Medulla oblongata (tissue), 1 donor: Measurements from ENCODE around the gene RPH3AL.
"Not testable (repeated sequence)": the region's sequence is repeated elsewhere in the genome, so short reads cannot be mapped to it uniquely, and the experiment has no call there.

Experiments used
- DNase-seq: peaks from one replicate; pipeline ENCODE4 v3.0.0-alpha.2; 2015; ENCODE audit errors: extremely low spot score

The RPH3AL gene

DNA sequence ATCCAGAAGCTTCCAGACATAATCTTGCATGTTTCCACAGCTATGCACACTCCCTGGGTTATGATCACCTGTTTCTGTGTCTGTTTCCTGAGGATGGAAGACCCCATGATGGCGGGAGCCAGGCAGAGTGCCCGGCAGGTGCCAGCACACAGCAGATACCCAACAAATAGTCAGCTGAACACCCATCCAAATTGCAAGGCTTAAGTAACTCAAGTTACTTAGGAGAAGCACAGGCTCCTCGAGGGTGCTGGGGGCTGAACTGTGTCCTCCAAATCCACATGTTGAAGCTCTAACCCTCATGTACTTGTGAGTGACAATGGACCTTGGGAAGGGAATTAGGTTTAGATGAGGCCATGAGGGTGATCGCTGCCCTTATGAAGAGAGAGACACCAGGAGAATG lies 91.7 kb downstream of the RPH3AL start:
- DNase-seq: no peak

DNA sequence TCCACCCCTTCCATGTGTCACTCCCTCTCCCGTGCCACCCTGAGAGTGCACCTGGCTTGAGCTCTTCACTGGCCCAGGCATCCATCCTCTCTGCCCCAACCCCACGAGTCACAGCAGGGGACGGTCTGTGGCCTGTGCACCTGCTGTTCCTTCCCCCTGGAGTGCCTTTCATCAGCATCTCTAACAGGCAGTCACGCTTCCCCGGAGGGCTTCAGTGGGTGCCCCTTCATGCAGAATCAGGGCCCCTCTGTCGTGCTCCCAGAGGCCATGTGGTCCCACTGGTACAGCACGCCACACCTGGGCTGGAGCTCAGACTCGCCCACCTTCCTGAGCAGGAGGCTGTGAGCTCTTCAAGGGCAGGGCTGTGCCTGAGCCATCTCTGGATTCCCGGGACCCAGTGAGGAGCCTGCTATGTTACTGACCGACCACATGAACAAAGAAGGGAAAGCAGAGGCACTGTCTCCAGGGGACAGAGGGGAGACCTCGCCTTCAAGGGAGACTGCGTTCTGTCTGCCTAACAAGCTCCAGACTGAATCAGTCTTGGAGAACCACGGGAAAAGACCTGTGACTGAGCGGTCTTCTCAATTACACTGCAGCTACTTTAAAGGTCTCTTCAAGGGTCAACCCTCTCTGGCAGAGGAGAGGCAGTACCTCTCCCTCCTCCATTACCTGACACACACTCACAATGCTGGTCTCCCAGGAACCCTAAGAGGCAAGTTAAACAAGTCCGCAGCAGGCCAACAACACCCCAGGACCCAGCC lies 92.4 kb downstream of the RPH3AL start:
- no peak for DNase-seq

DNA sequence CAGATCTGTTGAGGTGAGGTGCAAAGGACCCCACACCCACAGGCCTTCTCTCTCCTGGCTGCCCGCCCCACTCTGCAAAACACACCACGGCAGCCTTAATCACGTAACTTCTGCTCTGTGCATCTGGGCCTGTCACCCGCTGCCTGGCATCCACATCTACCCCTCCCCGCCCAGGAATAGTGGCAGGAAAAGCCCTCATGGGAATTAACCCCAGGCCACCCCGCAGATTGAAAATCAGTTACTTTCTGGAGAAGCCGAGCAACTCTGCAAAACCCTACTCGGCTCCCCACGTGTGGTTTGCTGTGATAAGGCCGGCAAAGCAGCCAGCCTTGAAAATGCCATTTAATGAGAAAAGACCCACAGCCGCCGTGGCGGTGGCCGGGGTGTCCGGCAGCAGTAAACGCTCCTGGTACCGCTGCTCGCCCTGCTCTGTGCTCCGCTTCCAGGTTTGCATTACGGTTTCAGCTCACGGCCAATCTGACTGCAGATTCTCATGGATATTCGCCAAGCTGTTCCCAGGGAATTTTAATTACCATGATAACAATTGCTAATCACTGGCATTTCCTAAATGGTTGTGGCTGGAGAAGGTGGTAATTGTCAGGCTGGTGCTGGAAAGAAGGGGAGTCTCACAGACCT lies 93.1 kb downstream of the RPH3AL start:
- DNase-seq: no peak

DNA sequence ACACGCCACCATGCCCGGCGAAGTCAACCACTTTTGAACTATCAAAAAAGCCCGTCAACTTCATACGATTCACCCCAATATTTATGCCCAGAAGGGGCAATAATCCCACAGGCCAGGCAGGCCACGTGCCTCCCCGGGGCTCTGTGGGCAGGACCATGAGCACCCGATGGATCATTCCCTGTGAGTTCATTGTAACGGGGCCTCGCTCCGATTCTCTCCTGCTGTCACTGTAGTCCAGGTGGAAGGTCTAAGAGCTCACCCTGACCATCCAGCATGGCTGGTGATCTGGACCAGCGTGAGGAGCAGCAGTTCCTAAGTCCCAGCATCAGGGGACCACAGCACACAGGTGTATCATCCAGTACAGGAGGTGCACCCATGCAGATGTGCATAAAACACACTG lies 93.7 kb downstream of the RPH3AL start:
- DNase-seq: no peak

DNA sequence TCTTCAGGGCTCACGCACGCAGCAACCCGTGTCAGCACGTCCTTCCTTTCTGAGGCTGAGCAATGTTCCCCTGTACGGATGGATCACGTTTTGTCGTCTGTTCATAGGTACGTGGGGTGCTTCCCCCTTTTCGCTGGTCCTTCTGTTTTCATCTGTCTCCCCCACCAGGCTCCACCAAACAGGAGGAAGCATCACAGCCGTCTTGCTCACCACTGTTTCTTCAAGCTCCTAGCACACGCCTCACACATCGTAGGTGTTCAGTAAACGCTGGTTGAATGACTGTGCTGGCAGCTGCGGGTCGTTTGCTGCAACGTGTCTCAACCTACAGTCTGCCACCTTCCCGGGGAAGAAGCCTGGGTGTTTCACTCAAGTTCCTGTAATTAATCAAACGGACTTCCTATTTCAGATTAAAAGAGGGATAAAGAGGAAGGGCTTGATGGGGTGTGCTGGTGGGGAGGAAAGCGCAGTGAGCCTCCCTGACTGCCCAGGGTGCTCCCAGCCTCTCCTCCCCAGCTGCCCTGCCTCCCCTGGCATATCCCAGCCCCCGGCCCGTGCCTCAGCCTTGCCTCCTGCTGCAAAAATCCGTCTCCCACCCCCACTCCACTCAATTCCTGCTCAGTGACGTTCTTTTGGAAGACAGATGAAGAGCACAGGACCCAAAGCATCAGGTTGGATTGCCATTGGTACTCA lies 94.4 kb downstream of the RPH3AL start:
- DNase-seq: no peak

DNA sequence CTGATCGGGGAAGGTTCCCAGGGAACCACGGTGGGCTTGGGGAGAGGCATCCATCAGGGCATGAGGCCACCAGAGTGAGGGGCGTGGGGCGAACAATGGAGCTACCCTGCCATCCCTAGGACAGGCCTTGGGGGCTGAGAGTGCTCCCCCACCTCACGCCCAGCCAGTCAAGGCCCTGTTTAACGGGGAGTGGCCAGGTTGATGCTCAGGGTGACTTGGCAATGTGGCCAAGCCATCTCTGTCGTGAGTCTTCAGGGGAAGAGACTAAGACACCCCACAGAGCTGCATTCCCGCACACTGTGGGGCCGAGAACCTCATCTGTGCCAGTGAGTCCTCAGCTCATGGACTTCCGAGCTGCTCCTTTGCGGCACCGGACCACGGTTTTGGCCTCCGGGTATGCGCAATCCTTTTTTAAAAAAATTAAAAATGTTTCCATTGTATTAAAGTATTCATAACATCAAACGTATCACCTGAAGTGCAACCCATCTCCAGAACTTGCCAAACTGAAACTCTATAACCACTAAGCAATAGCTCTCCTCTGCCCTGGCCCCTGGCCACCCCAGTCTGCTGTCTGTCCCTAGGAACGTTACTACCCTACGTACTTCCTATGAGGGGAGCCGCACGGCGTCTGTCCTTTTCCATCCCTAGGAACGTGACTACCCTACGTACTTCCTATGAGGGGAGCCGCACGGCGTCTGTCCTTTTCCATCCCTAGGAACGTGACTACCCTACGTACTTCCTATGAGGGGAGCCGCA lies 99.3 kb downstream of the RPH3AL start:
- no peak for DNase-seq

DNA sequence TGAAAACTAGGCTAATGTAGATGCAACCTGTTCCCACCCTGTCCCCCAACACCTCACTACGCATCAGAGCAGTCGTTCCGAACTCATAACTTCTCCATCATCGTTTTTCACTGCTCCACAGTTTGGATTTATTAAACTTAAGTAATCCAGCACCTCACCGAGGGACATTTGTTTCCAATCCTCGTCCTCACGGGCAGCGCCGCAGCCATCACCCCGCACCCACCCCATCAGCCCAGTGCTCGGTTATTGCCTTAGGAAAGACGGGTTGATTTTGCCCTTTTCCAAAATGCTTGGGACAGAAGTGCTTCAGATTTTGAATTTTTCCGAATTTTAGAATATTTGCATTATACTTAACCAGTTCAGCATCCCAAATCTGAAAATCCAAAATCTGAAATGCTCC lies 100.2 kb downstream of the RPH3AL start:
- DNase-seq: no peak

DNA sequence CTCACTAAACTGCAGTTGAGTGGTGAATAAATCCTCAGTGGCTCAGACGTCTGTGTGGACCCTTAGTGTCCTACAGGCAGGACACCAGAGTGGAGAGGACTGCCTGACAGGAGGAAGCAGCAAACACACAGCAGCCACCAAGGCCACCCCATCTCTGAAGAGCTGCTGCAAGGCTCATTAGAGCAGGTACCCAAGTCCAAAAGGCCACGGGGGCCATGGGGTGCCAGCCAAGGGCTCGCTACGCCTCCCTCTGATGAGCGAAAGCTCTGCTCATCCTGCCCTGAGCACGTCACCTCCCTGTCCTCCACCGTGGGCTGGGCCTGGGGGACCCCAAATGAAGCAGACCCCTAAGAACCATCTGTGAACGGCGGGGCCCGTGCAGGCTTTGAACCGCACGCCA lies 101.1 kb downstream of the RPH3AL start:
- DNase-seq: no peak

DNA sequence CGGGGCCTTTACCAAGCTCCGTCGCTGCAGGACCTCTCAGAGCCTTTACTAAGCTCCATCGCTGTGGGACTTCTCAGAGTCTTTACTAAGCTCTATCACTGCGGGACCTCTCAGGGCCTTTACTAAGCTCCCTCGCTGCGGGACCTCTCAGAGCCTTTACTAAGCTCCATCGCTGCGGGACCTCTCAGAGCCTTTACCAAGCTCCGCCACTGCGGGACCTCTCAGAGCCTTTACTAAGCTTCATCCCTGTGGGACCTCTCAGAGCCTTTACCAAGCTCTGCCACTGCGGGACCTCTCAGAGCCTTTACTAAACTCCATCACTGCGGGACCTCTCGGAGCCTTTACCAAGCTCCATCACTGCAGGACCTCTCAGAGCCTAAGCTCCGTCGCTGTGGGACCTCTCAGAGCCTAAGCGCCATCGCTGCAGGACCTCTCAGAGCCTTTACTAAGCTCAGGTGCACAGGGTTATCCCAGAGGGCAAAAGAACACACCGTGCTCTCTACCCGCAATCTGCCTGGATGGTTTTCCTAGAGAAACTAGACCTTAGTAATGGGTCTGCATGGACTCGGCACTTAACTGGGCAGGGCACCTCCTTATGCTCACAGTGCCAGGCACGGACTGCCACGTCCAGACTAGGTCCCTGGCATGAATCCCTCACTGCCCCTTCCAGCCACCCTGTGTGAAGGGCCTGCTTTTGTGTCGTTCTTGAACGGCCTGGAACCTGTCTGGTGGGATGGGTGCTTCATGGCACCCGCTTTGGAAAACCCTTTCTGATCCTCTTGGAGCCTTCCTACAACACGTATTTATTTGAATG lies 101.9 kb downstream of the RPH3AL start:
- DNase-seq: no peak

DNA sequence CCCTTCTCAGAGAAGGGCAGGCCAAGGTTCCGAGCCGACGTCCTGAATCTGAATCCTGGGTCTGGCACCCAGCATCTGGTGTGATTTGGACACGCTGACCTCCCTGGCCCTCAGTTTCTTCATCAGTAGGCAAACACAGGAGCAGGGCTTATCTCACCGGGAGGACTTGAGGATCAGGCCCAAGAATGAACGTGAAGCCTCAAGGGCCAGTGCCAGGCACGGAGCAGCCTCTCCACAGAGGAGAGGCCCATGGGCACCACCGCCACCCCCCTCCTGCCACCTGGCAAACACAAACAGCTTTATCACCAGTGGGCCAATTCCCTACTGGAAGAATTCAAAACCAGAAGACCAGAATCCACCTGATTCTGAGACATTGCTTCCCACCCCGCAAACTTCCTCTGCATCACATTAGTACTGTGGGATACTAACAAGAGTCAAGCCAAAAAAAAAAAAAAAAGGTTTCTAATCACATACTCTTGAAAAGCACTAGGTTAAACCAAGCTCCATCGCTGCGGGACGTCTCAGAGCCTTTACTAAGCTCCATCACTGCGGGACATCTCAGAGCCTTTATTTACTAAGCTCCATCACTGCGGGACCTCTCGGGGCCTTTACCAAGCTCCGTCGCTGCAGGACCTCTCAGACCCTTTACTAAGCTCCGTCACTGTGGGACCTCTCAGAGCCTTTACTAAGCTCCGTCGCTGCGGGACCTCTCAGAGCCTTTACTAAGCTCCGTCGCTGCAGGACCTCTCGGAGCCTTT lies 103.2 kb downstream of the RPH3AL start:
- DNase-seq: no peak

DNA sequence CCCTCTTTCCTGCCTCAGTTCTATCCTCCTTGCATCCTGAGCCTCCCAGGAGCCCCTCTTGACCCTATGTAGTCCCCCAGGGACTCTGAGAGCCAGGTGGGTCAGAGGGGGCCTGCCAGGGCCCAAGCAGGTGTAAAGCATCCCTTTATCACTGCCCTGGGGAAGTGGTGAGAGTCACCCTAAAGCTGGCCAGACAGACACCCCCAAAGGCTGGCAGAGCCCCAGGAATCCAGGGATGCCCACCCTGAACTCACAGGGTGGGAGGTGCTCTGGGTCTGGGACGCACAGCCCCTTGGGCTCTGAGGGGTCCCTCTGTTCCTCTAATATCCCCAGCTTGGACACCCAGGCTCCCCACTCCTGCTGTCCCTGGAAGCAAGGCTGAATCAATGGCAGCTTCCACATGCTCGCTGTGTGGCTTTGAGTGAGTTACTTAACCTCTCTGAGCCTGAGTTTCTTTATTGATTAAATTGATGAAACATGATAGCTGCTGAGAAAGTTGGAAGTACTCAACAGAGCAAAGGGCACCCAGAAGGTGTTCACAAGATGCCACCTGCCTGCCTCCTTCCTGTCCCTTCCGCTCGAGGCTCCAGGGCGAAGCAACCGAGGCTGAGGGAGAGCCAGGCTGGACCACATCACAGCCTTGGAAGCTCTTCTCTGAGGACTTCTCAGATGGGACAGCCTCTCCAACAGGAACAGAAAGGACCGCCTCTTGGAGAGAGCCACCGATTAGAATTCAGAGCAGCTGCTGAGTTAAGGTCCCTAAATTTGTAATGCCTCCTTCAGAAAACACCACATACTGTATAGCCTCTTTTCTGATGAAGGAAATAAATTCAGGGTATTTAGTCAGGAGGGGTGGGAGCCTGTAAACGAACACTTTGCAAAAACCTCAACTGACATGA lies 104.0 kb downstream of the RPH3AL start:
- no peak for DNase-seq

DNA sequence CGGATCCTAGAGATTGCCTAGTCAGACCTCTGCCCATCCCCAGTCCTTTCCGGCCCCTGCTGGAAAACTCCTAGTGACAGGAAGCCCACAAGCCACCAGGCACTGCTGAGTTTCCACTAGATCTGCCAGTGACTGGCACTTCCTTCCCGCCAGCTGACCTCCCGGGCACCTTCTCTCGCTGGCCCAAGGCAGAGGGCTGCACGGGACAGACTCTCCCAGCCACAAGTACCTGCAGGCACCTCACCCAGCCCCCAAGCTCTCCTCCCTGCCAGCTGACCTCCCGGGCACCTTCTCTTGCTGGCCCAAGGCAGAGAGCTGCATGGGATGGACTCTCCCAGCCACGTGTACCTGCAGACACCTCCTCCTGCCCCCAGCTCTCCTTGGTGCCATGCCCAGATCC lies 104.8 kb downstream of the RPH3AL start:
- no peak for DNase-seq

GRCh38 chr17:246851-247421 lies 105.7 kb downstream of the RPH3AL start:
- DNase-seq: no peak

DNA sequence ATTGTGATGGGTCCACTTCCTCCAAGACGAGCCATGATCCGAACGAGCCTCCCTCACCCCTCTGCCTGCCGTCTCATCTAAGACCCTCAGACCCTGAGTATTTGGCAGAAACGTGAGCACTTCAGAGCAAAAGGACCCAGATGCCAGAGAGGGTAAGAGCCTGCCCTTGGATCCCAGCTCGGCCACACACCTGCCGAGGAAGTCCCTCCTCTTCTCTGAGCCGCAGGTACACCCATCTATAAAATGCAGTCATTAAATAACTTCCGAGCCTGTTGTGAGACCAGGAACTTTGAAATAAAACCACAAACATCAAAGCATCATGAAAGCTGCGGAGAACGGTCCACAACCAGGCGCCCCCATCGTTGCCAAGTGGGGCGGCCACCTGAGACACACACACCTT lies 106.4 kb downstream of the RPH3AL start:
- no peak for DNase-seq

DNA sequence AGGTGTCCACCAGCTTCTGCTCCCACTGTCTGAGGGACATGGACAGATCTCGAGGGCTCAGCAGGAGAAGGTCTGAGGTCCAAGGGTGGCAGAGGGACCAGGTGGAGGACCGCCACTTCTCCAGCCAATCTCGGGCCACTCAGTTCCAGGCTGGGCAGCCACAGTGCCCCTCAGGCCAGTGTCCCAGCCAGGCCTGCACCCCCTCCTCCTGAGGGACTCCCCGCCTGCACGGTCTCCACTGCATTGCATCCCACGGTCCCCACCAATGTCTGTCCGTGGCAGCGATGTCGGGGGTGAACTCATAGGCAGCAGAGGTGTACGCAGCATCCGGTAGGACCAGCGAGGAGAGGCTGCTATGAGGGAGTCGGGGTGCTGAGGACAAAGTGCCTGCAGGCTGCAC lies 107.0 kb downstream of the RPH3AL start:
- DNase-seq: no peak

DNA sequence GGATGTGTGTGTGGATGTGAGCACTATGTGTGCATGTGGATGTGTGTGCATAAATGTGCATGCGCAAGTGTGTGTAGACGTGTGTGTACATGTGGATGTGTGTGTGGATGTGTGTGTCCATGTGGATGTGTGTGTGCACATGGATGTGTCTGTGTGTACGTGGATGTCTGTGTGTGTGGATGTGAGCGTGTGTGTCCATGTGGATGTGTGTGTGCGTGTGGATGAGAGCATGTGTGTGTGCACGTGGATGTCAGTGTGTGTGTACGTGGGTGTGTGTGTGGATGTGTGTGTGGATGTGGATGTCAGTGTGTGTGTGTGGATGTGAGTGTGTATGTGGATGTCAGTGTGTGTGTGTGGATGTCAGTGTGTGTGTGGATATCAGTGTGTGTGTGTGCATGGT lies 107.6 kb downstream of the RPH3AL start:
- DNase-seq: no peak

GRCh38 chr17:243924-244323 lies 108.7 kb downstream of the RPH3AL start:
- not testable (repeated sequence) for DNase-seq

- DNase-seq: no peak
Observed at GRCh38 chr17:238964-239259, 113.7 kb downstream of the RPH3AL start.
